C4-2B (cell line): Measurements from ENCODE around the gene INSL4.

Experiments used
- H3K27ac ChIP-seq: fragments of 450-650 bp; 2 replicates; pipeline ENCODE4 v1.5.1; 2017
- CTCF ChIP-seq: fragments of 450-650 bp; conservative IDR thresholded peaks from 2 replicates; pipeline ENCODE4 v1.5.1; 2017; ENCODE audit warnings: mild to moderate bottlenecking
- ZFX ChIP-seq: fragments of 450-650 bp; IDR thresholded peaks from 2 replicates; pipeline ENCODE4 v1.6.1; 2017

The INSL4 gene

GRCh38 chr9:5269249-5269715 lies 38.1 kb downstream of the INSL4 start:
- no peak for TF ChIP-seq ZFX
- TF ChIP-seq CTCF: no peak
- no peak overlapping the region for H3K27ac ChIP-seq

GRCh38 chr9:5274770-5275169 lies 43.6 kb downstream of the INSL4 start:
- no peak overlapping the region for H3K27ac ChIP-seq
- TF ChIP-seq ZFX: no peak
- TF ChIP-seq CTCF: no peak

GRCh38 chr9:5278486-5278885 lies 47.3 kb downstream of the INSL4 start:
- TF ChIP-seq CTCF (no peak), ZFX (no peak)
- H3K27ac ChIP-seq: no peak overlapping the region
